ENCODE data around the gene CFAP77.

The CFAP77 gene

DNA sequence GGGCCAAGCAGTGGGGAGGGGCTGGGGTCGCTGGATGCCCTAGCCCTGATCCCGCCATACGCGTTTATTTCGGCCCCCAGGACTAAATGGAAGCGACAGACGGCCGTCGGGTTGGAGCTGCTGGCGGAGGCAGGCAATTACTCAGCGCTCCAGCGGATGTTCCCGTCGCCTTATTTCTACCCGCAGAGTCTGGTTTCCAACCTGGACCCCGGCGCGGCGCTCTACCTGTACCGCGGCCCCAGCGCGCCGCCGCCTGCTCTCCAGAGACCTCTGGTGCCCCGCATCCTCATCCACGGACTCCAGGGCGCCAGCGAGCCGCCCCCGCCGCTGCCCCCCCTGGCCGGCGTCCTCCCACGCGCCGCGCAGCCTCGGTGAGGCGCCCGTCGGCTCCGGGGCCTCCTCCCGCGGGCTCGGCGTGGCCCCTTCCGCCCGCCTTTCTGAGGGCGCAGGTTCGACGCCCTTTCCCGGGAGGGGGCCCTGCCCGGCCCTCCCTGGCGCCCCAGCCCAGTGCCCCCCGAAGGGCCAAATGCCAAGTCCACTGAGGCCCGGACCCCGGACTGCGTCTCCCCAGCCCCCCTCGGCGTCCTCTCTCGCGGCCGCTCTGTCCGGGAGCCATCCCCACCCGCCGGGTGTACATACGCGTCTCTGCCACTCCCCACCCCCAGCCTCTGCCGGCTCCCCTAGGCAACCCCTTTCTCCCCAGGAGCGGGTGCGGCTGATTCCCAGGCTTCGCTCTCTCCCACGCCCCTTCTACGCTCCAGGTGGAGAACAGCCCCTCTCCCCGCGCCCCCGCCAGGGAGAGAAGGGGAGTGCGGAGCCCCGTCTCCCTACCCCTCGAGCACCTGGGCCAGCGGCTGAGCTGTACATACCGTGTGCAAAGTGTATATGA, 179.4 kb downstream of the CFAP77 start:
- no peak for DNase-seq (ENCODE audit: low read depth)
- no peak overlapping the region for H3K4me3 ChIP-seq (replicated peaks; ENCODE audit: low read depth, low read length)
- TF ChIP-seq, protein P1, sequence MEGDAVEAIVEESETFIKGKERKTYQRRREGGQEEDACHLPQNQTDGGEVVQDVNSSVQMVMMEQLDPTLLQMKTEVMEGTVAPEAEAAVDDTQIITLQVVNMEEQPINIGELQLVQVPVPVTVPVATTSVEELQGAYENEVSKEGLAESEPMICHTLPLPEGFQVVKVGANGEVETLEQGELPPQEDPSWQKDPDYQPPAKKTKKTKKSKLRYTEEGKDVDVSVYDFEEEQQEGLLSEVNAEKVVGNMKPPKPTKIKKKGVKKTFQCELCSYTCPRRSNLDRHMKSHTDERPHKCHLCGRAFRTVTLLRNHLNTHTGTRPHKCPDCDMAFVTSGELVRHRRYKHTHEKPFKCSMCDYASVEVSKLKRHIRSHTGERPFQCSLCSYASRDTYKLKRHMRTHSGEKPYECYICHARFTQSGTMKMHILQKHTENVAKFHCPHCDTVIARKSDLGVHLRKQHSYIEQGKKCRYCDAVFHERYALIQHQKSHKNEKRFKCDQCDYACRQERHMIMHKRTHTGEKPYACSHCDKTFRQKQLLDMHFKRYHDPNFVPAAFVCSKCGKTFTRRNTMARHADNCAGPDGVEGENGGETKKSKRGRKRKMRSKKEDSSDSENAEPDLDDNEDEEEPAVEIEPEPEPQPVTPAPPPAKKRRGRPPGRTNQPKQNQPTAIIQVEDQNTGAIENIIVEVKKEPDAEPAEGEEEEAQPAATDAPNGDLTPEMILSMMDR (IDR thresholded peaks at IDR 0.05; ENCODE audit: low read length, missing control alignments), result no peak

DNA sequence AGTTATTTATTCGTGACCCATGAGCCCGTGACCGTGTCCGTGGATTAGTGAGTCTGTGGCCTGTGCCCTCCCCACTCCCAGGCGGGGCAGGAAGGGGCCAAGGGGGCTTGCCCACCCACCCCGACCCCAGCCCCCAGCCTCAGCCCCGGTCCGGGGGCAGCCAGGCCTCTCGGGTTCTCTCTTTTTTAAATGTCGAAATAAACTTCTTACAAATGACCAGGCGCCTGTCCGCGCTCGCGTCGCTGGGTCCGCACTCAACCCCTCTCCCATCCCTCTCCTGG, 180.0 kb downstream of the CFAP77 start:
- DNase-seq (ENCODE audit: low read depth), result no peak
- H3K4me3 ChIP-seq (replicated peaks; ENCODE audit: low read depth, low read length), result no peak overlapping the region
- TF ChIP-seq, protein P1 (IDR thresholded peaks at IDR 0.05; ENCODE audit: low read length, missing control alignments), result no peak

DNA sequence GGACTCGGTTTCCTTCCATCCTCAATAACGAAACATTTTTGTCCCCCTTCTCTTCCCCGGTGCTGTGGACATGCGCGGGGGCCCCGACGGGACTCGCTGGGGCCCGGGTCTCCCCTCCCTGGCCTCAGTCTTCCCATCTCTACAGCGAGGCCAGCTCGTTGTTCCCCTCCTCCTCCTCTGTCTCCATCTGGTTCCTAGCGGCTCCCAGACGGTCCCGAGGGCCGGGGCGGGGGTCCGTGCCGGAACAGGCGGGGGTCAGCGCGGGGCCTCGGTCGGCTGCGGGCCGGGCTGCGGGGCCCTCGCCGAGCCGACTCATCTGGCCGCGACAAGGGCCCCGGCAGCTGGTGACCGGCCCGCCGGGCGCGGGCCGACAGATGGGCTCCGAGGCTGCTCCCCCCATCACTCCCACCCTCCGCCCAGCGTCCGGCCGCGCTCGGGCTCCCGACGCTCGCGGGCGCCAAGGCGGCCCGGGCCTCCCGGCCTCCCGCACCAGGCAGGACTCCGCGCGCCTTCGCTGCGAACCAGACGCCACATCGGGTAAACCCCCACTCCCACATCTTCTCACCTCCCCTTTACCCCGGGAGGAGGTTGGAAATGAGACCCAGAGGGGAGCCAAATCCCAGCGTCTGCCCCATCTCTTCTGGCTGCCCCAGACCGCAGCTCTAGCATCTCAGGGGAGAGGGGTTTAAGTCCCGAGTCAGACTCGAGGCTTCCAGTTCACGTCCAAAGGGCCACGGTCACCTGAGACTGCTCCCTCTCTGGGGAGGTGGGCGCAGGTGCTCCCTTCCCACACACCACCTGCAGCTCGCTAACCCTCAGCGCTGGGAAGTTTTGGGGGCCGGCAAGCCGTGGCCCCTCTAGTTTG, 180.5 kb downstream of the CFAP77 start:
- no peak for DNase-seq (ENCODE audit: low read depth)
- H3K4me3 ChIP-seq (replicated peaks; ENCODE audit: low read depth, low read length), result no peak overlapping the region
- TF ChIP-seq, protein P1 (IDR thresholded peaks at IDR 0.05; ENCODE audit: low read length, missing control alignments), result no peak

DNA sequence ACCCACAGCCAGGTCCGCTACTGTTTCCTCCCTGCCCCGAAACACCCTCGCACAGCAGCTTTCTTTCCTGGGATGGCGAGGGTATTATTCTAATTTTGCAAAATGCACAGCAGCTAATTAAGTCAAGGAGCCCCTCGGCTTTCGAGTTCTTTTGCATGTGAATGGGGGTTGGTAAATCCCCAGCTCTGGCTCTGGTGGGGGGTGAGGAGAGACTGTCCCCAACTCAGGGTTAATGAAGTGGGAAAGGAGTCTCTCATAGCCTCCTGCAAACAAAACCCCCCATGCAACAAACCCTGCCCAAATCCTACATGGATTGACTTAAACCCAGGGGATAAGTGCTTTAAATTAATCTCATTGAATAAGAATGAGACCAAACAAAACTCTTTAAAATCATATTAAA, 181.2 kb downstream of the CFAP77 start:
- no peak for DNase-seq (ENCODE audit: low read depth)
- TF ChIP-seq, protein P1 (IDR thresholded peaks at IDR 0.05; ENCODE audit: low read length, missing control alignments), result no peak
- H3K4me3 ChIP-seq (replicated peaks; ENCODE audit: low read depth, low read length), result no peak overlapping the region

DNA sequence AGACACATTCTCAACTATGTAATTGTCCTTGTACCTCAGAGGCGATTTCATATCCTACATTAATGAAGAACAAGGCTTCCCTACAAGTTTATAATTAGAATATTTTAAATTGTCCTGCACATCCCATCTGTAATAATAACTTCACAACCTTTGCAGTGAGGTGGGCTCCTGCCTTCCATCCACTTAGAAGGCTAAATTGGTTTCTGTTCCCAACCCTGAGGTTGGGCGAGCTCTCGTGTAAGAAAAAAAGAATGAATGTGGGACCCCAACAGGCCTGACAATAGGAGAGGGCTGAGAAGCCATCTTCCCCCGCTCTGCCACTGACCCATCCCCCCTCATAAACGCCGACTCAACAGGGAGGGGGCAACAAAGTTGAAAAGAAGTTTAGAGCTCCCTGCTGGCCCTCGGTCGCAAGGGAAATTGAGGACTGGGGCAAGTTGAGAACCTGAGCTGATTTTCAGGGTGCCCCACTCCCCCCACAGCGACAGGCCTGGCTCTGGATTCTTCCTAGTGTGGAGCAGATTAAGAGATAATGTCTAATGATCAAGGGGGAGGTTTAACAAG, 181.8 kb downstream of the CFAP77 start:
- H3K4me3 ChIP-seq (replicated peaks; ENCODE audit: low read depth, low read length), result no peak overlapping the region
- DNase-seq (ENCODE audit: low read depth), result no peak
- TF ChIP-seq, protein P1 (IDR thresholded peaks at IDR 0.05; ENCODE audit: low read length, missing control alignments), result no peak

DNA sequence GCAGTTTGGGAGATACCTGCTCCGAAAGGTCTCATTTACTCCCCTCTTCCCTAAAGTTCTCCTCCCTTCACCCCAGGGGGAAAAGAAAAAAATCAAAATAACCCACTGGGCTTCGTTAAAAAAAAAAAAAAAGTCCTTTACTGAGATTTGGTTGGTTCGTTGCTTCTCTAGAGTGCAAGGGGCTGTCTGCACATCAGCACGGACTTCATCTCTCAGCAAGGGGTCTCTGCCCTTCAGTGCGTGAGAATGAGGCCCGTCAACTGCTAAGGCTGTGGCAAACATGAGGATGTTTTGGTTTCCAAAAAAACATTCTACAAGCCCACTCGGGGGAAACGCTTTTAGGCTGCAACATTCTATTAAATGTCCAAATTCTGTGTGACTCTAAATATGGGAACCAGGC, 182.4 kb downstream of the CFAP77 start:
- DNase-seq (ENCODE audit: low read depth), result no peak
- TF ChIP-seq, protein P1 (IDR thresholded peaks at IDR 0.05; ENCODE audit: low read length, missing control alignments), result no peak
- no peak overlapping the region for H3K4me3 ChIP-seq (replicated peaks; ENCODE audit: low read depth, low read length)
